ENCODE data around the gene GPR143. TPM values are rescaled to one million over a fixed set of nuclear protein-coding genes. Genes with fewer than 3 reads are reported as not detected.
A peak's percentile ranks its signal among the peaks of the same experiment; 100 is the strongest.

GPR143 gene
- total and polyA plus RNA-seq, 2 of the 4 experiments (the other 2 are of a cell fraction) = 0.07 TPM; not detected in 1

DNA sequence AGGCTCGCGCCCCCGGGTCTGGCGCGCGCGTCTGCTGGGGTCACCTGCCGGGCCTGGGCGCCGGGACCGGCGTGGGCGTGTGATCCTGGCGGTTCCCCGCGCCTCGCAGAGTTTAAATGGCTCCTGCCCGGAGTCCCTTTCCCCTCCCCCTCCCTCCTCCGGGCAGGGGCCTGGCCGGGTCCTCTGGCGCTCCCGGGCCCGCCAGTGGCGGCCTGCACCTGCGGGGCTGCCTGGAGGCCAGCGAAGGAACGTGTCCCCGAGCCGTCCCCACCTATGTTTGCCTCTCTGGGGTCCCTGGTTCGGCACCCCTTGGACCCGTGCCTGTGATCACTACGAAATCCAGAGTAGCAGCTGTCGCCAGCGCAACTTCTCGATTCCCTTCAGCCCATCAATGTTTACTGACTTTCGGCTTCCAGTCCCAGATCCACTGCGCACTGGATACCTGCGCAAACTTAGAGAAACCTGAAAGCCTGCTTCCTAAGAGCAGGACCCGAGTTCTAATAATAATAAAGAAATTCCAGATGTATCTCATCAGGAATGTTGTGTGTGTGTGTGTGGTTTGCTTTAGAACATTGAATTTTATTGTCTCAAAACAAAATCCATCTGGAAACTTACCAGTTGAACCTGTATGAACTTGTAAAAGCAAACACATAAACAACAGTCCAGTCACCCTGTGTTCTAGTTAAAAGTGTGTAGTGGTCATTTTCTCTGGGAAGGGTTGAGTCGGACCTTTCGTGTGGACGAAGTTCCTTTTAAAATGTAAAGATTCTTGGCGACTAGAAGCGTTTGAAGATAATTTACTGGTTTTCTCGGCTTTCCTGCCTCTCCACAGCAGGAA lies 21.4 kb upstream of the GPR143 start (continued):
- TF ChIP-seq RCOR1 (IDR thresholded peaks at IDR 0.05; ENCODE audit: insufficient replicate concordance, low read length) = no peak

DNA sequence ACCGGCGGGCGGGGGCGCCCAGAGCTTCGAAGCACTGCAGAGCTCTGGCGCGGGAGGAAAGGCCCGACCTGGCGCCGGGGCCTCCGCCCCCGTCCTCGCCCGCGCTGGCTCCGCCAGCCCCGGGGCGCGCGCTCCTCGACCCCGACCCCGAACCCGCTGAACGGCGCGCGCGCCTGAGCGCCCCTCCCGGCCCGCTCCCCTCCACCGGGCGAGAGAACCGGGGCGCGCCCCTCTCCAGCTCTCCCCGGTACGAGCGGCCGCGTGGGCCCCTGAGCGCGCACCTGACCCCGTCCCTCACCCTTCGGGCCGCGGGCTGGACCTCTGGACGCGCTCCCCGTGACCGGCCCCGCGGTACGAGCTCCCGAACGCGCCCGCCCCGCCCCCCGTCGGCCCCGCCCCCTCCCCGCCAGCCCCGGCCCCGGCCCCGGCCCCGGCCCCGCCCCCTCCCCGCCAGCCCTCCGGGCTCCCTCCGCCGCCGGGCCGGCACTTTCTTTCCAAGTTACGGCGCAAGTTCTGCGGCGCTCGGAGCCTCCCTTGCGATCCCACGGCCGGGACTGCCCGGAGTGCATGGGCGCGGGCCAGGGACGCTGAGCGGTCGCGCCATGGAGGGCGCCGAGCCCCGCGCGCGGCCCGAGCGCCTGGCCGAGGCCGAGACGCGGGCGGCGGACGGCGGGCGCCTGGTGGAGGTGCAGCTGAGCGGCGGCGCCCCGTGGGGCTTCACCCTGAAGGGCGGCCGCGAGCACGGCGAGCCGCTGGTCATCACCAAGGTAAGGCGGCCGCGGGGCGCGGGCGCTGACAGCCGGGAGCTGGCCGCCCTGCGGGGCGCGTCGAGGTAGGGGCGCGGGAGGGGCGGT lies 20.5 kb upstream of the GPR143 start, which contains the start of gene SHROOM2:
Gene SHROOM2, plus strand, starts transcription at position 486 of the 854 bp plus-strand sequence. Its CDS starts 117 bp downstream, at position 603.
- Histone ChIP-seq H3K4me1 (ENCODE audit: control insufficient read depth, insufficient read depth, low read length) (peaks cover 4% of the 10 kb centered on the region; the same call in 1 of the 2 replicates), H3K18ac (ENCODE audit: low read depth, low read length) (no peak within 1 kb of the TSS), H4K8ac (ENCODE audit: low read depth in 2 of 2, low read length in 2 of 2) (no peak within 1 kb of the TSS), H3K56ac (ENCODE audit: extremely low read depth, insufficient read depth, low read length) (no peak within 1 kb of the TSS), H3K4me2 (ENCODE audit: low read depth, low read length) (peak within 1 kb of the TSS; percentile 73), H2AFZ (replicated peaks; ENCODE audit: low read length, poor library complexity) (peak within 1 kb of the TSS; percentile 81), H4K20me1 (ENCODE audit: insufficient read depth, low read length) (no peaks in the 10 kb centered on the region), H3K9me1 (ENCODE audit: insufficient read depth, low read length) (no peaks in the 10 kb centered on the region), H2AK5ac (ENCODE audit: low read depth, low read length) (0 out of 2 replicates have a peak within 1 kb of the TSS, but pooled peaks have one; percentile 39), H3K27me3 (ENCODE audit: control insufficient read depth, insufficient read depth, low read length) (peaks cover 19% of the 10 kb centered on the region), H2BK15ac (ENCODE audit: low read depth, low read length) (no peak within 1 kb of the TSS), H2BK120ac (ENCODE audit: low read depth, low read length) (no peak within 1 kb of the TSS), H3K79me1 (ENCODE audit: low read depth in 1 of 2, low read length in 2 of 2) (no peaks in the 10 kb centered on the region), H3K14ac (replicated peaks; ENCODE audit: low read depth, low read length) (no peak within 1 kb of the TSS), H3K9ac (ENCODE audit: low read depth, low read length) (peak within 1 kb of the TSS; percentile 29; the same call in 1 of the 2 replicates), H3K4ac (ENCODE audit: low read depth, low read length) (no peak within 1 kb of the TSS), H3K9me3 (ENCODE audit: control insufficient read depth, insufficient read depth, low read length) (peaks cover 8% of the 10 kb centered on the region), H3K36me3 (ENCODE audit: control insufficient read depth, insufficient read depth, low read length) (no peaks in the 10 kb centered on the region), H2AK9ac (replicated peaks; ENCODE audit: low read depth, low read length, poor library complexity) (peak within 1 kb of the TSS; percentile 40), H3K23ac (ENCODE audit: low read depth, low read length) (no peak within 1 kb of the TSS), H2BK5ac (ENCODE audit: low read depth, low read length, poor library complexity, severe bottlenecking) (no peak within 1 kb of the TSS), H2BK20ac (ENCODE audit: low read depth, low read length) (no peak within 1 kb of the TSS), H4K5ac (ENCODE audit: low read depth, low read length) (no peak within 1 kb of the TSS), H3K27ac (ENCODE audit: insufficient read depth, low read length) (no peak within 1 kb of the TSS; the same call in 1 of the 2 replicates), H3K4me3 (ENCODE audit: insufficient read depth, low read depth, low read length) (peak within 1 kb of the TSS; percentile 87), H4K91ac (ENCODE audit: insufficient read depth, low read depth, low read length) (no peak within 1 kb of the TSS)
- intact Hi-C loops (cut with micrococcal nuclease) = loop anchor here (5.0 kb wide), 1 partner anchor 86 kb away; no protein-coding TSS in a partner anchor
- BruUV-seq (replicated peaks) = no TSS peak
- ChIA-PET CTCF (no interaction called here), POLR2A (ENCODE audit: unreplicated experiment) (no interaction called here)
- TF ChIP-seq BHLHE40 (IDR thresholded peaks at IDR 0.05; ENCODE audit: low read depth, low read length) (no peak), CEBPB (IDR thresholded peaks at IDR 0.05; ENCODE audit: low read depth, low read length) (no peak), SMC3 (IDR thresholded peaks at IDR 0.05; ENCODE audit: low read depth, low read length) (no peak), MXI1 (IDR thresholded peaks at IDR 0.05; ENCODE audit: borderline replicate concordance, low read depth, low read length) (no peak), MAZ (IDR thresholded peaks at IDR 0.05; ENCODE audit: borderline replicate concordance, low read depth, low read length) (no peak), NFE2L2 (IDR thresholded peaks at IDR 0.05; ENCODE audit: low read depth, low read length) (no peak), MAFK (IDR thresholded peaks at IDR 0.05; ENCODE audit: low read depth, low read length) (no peak), POLR2A (IDR thresholded peaks at IDR 0.05; ENCODE audit: low read depth, low read length) (no peak), RFX5 (IDR thresholded peaks at IDR 0.05; ENCODE audit: low read depth, low read length) (no peak), RAD21 (IDR thresholded peaks at IDR 0.05; ENCODE audit: low read length) (no peak)
- TF ChIP-seq, protein P1, sequence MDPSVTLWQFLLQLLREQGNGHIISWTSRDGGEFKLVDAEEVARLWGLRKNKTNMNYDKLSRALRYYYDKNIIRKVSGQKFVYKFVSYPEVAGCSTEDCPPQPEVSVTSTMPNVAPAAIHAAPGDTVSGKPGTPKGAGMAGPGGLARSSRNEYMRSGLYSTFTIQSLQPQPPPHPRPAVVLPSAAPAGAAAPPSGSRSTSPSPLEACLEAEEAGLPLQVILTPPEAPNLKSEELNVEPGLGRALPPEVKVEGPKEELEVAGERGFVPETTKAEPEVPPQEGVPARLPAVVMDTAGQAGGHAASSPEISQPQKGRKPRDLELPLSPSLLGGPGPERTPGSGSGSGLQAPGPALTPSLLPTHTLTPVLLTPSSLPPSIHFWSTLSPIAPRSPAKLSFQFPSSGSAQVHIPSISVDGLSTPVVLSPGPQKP (IDR thresholded peaks at IDR 0.05; ENCODE audit: borderline replicate concordance, low read depth, low read length) = no peak
- peak; percentile 72 for ATAC-seq (ENCODE audit: low read depth)
- WGBS, 2 experiments (ENCODE audit: extremely low coverage in 2 of 2, insufficient read length in 1 of 2) = 33% methylated on average over 11 of the region's 132 CpGs; no CpG with 5 or more reads in 1 of the 2 experiments
- dilution Hi-C loops (cut with HindIII; ENCODE audit: low sequenced_read_pairs, unreplicated experiment) = no loop called here
- in situ Hi-C loops (cut with MboI; ENCODE audit: low sequenced_read_pairs) = no loop called here
- no peak for DNase-seq
